Measurements from ENCODE around the gene IGFL4.

IGFL4 gene

DNA sequence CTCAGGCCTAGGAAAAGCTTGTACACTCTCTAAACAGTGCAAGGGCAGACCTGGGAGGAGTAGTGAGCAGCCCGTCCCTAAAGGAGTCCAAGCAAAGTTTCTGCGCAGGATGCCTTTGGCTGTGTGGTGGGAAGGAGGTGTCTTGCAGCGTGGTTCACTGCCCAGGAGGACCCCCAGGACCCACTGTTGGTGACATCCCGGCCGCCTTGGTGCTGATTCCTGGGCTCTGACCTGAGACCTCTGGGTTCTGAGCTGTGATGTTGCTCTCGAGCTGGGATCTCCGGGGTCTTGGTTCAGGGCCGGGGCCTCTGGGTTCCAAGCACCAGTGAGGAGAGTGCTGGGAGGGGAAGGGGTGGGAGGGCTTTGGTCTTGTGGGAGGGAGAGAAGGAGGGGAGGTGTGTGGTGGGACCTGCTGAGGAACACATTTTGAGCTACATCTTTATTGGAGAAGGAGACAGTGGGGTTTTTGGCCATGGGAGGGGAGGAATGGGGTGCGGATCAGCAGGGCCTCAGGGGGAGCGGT is 22.0 kb downstream of the IGFL4 start:
- DNase-seq: no peak

DNA sequence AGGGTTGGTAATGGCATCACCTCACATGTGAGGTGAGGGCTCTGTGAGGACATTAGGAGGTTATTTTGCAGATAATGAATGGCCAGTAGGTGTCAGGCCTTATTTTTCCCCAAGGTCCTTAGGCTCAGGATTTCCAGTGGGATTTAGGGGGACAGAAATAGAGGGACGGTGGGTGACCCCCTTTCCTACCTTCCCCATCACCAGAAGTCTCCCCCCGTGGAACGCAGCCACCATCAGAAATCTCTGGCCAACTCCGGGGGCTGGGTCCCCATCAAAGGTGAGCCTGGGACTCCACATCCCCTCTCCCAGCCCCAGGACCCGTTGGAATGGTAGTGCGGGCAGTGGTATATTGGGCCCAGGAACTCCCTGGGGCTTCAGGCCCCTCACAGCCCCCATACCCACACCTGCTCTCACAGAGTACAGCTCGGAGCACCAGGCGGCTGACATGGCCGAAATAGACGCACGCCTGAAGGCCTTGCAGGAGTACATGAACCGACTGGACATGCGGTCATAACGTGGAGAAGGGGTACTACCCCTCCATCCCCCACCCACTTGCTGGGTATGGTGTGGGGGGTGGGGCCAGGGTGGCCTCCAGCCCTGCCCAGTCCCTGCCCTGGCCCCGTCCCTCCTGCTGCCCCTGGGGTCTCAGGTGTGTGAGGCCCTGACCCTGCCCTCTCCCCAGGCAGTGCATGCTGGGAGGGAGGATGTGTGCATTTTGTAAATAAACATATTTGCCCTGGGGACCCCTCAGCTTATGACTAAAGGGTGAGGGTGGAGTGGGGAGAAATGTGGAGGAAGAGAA is 22.7 kb downstream of the IGFL4 start:
- no peak for DNase-seq

GRCh38 chr19:46017095-46017429 is 23.7 kb downstream of the IGFL4 start:
- no peak for DNase-seq

DNA sequence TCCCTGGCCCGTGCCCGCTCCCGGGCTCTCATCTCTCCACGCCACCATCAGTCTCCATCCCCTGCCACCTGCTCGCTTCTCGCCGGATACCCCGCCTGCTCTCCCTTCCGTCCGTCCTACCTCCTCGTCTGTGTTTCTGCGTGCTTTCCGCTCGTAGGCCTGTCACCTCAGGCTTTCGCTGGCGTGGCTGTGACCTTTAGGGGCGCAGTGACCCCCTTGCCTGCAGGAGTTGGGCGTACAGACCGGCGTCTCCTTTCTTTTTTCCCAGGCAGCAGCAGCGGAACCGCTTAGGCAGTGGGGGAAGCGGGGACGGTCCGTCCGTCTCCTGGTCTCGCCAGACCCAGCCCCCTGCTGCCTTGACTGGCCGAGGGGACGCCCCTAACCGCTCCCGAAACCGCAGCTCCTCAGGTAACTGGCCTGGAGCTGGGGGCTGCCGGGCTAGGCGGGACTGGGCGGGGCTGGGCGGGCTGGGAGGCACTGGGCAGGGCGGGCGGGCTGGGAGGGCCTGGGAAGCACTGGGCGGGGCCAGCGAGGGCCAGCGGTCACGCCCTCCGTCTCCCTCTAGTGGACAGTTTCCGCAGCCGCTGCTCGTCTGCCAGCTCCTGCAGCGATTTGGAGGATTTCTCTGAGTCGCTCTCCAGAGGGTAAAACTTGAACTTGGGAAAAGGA is 24.2 kb downstream of the IGFL4 start:
- peak; percentile 81 to 85 for DNase-seq

- DNase-seq: peak; percentile 38 to 43
Measured at GRCh38 chr19:46015687-46016425, 24.9 kb downstream of the IGFL4 start.

GRCh38 chr19:46014941-46015686 is 25.7 kb downstream of the IGFL4 start:
- peak; percentile 68 to 70 for DNase-seq

- DNase-seq: no peak
Measured at GRCh38 chr19:46014534-46014933, 26.3 kb downstream of the IGFL4 start.

DNA sequence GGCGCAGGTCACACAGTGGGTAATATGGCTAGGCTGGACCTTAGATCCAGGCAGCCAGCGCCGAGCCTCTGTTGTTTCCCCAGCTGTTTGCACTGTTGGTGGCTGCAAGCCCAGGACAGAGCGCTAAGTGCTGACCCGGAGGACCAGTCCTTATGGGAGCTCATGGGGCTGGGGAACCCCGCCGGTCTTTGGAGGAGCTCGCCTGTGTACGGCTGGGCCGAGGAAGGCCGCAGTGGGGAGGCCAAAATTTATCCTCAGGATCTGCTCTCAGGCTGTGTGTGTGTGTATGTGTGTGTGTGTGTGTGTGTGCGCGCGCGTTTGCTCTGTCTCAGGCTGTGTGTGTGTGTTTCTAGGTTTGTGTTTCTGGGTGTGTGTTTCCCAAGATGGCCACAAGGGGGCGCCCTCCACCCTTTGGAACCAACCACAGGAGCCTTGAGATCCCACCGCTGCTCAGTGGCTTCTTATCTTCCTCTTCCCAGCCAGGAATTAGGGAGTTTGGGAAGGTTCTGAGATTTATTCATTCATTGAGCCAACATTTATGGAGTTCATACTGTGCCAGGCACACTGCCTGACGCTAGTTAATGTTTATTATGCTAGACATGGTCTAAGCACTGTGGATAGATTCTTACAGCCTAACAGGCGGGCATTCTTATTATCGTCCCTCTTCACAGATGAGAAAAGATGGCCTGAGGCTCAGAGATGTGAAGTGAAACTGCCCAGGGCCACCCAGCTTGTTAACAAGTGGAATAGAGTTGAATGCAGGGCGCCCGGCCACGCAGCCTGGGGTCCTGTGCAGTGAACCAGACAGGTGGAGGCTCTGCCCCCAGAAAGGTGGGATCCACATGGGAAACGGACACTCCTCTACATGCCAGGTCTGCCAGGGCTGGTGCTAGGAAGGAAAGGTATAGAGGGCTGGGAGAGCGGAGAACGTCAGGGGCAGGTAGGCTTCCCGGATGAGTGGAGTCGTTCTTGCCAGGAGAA is 31.0 kb downstream of the IGFL4 start:
- peak; percentile 66 to 69 for DNase-seq

- DNase-seq: no peak
Measured at GRCh38 chr19:46006411-46006810, 34.4 kb downstream of the IGFL4 start.

GRCh38 chr19:46002678-46003275 is 38.0 kb downstream of the IGFL4 start:
- DNase-seq: no peak

DNA sequence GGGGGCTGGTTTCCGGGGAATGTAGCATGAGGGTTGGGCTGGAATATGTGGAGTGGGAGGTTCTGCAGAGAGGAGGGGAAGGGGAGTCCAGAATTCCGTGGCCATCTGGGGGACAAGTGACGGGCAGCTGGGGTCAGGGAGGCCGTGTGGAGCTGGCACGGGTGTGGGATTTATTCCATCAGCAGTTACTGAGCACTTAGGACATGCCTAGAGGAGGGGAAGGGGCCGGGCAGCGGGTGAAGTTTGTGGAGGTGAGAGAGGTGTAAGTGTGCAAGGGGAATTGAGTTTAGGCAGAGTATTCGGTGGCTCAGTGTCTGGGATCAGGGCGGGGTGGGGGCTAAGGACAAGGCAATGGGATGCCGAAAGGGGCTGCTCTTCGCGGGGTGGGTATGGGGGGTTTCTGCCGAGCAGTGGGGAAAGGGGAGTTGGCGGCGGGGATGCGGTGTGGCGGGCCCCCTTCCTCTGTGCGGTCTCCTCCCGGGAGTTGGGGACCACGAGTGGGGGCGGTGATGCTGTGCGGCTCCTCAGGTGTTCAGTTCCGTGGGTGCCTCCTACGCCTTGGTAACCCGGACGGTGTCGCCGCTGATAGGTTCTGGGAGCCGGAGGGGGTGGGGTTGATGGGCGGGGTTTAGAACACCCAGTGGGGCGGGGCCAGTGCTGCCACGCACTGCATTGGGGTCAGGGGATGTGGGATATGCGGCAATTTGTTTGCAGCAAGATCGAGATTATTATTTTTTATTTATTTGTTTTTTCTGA is 40.1 kb downstream of the IGFL4 start:
- DNase-seq: peak; percentile 81 to 85

DNA sequence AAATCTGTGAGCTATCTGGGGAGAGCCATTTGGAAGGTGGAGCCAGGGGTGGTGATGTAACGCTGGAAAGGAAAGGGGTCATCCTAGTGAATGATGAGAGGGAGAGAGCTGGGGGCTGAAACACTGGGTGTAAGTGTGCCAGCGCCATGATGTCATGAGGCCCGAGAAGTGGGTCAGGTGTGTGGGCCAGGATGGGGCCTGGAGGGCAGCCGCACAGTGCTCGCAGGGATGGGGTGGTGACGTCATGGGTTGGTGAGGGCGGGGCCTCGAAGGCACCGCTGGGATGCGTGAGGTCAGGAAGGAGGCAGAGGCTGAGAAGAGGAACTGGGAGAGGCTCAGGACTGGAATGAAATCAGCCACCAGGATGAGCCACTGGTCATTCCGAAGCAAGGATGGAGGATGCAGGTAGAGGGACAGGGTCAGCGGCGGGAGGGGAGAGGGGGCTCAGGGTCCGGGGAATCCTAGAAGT is 41.1 kb downstream of the IGFL4 start:
- DNase-seq: peak; percentile 15 to 47

DNA sequence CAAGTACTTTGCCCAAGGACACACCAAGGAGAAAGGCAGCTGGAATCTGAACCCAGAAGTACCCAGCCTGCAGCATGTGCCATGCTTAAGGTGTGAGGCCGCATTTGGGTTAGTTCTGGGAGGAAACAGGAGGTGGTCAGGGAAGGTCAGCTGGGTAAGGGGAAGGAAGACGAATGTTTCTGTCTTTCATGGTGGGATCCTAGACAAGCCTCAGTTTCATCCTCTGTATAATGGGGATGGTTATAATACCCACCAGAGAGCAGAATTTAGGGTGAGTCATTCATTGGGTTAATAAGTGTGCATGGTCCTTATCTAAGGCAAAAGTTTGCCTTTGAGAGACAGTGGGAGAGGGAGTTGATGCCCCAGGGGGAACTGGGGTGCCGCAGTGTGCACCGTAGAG is 42.0 kb downstream of the IGFL4 start:
- no peak for DNase-seq

DNA sequence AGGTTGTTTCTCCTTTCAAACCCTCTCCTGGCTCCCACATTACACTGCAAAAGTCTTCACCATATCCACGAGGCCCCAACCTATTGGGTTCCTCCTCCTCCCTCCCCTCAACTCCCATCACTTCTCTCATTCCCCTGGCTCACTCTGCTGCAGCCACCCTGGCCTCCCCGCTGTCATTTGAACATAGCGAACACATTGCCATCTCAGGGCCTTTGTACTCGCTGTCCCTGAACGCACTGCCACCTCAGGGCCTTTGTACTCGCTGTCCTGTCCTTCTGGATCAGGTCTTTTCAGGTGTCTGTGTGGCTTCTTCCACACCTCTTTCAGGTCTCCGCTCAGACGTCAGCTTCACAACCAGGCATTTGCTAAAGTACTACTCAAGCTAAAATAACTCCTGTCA is 43.9 kb downstream of the IGFL4 start:
- DNase-seq: no peak

GRCh38 chr19:45995715-45996385 is 45.0 kb downstream of the IGFL4 start:
- no peak for DNase-seq

DNA sequence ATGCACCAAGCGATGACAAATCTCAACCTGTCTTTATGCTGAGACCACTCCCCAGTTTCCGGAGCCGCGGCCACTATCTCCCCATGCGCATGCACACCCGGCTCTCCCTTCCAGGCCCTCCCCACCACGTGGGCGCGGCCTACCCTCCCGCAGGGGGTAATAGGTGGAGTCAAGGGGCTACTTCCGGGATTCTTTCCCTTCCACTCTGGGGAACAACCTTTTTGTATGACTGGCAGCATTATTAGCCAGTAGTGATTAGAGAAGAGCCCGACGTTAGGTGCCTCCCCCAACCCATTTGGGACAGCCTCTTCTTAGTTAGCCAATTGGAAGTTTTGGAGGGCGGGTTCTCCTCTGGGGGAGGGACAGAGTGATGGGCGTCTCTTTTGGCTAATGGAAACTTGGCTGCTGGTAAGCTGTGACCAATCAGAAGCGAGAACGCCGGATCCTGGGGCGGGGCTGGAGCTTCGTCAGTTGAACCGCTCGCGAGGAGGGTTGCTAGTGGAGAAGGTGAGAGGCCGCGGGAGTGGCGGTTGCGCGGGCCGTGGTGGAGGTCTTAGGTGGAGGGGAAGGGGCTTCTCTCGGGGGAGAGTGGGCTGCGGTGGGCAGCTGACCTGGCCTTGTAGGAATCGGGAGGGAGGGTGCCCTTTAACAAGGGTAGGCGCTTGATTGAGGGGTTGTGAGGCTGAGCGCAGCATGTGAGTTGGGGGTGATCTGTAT is 45.6 kb downstream of the IGFL4 start, which contains the start of gene CCDC61:
Gene CCDC61, plus strand, starts transcription at position 470 of the 717 bp plus-strand sequence. CDS start 7,552 bp downstream, outside the sequence.
- peak; percentile 98 to 100 for DNase-seq

DNA sequence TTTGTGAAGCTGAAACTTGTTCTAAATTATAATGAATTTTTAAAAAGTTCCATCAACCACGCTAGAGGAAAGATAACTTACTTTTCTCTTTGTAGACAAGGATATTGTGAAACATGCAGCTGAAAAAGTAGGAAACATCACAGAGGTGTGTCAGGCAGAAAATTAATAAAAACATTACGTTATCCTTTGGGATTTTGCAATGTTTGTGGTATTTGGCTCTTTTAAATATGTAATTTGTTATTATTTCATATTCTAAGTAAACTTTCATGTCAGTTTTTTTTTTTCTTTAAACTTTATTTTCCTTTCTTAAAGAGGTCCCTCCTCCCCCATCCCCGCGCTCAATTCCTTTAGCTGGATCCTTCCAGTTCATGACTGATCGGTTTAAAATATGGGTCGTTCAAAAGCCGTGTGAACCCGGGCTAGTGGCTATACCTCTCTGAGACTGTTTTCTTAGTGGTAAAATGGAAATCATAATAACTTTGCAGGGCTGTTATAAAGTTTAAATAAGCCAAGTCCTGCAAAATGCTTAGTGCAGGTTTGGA is 46.3 kb downstream of the IGFL4 start:
- no peak for DNase-seq

DNA sequence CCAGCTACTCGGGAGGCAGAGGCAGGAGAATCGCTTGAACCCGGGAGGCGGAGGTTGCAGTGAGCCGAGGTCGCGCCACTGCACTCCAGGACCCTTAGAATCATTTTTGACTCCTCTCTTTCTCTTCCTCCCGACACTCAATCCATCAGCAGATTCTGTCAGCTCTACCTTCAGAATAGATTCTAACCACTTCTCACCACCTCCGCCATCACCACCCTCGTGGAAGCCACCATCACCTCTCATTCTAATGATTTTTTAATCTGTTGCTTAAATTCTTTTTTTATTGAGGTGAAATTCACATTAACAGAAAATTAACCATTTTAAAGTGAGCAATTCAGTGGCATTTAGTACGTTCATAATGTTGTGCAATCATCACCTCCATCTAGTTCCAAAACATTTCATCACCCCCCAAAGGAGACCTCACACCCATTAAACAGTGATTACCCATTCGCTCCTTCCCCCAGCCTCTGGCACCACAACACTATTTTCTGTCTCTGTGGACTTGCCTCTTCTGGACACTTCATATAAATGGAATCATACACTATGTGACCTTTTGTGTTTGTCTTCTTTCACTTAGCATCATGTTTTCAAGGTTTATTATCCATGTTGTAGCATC is 50.6 kb downstream of the IGFL4 start:
- DNase-seq: no peak

Data from CD4-positive, alpha-beta T cell treated with Interleukin-4 for 1 hour (primary cell).